Measurements from ENCODE around the gene KRTAP17-1. TPM values are rescaled to one million over a fixed set of nuclear protein-coding genes. Genes with fewer than 3 reads are reported as not detected.

Gene KRTAP17-1
- total and polyA plus RNA-seq, 8 donors, result not detected

- no peaks in the 10 kb centered on the region for H3K4me1 ChIP-seq
- TF ChIP-seq CTCF (IDR thresholded peaks at IDR 0.05), result no peak
- ATAC-seq (no peak), DNase-seq (no peak)
- intact Hi-C loops (cut with DNase I), result no loop called here
- H3K9me3 ChIP-seq, result no peaks in the 10 kb centered on the region
- no peak overlapping the region for H3K4me3 ChIP-seq
- H3K36me3 ChIP-seq, result no peaks in the 10 kb centered on the region
- H3K27me3 ChIP-seq, result no peaks in the 10 kb centered on the region
- H3K27ac ChIP-seq, result no peak overlapping the region
These were observed 10.9 kb upstream of the KRTAP17-1 start for GRCh38 chr17:41326173-41327145.

GRCh38 chr17:41325611-41326010, 10.1 kb upstream of the KRTAP17-1 start:
- DNase-seq (no peak), ATAC-seq (no peak)
- Histone ChIP-seq H3K9me3 (peaks cover 0 to 2% of the 10 kb centered on the region in 2 donors), H3K4me3 (no peak overlapping the region), H3K4me1 (no peaks in the 10 kb centered on the region), H3K36me3 (no peaks in the 10 kb centered on the region), H3K27me3 (no peaks in the 10 kb centered on the region), H3K27ac (no peak overlapping the region)
- no peak for TF ChIP-seq CTCF (IDR thresholded peaks at IDR 0.05)
- intact Hi-C loops (cut with DNase I), result no loop called here

- Histone ChIP-seq H3K27ac (no peak overlapping the region), H3K9me3 (peaks cover 0 to 6% of the 10 kb centered on the region in 2 donors), H3K36me3 (no peaks in the 10 kb centered on the region), H3K4me3 (no peak overlapping the region), H3K4me1 (no peaks in the 10 kb centered on the region), H3K27me3 (no peaks in the 10 kb centered on the region)
- DNase-seq, result peak in 1 of 4 donors; percentile 59
- intact Hi-C loops (cut with DNase I), result no loop called here
- no peak for TF ChIP-seq CTCF (IDR thresholded peaks at IDR 0.05)
- no peak for ATAC-seq
These were observed 9.6 kb upstream of the KRTAP17-1 start for GRCh38 chr17:41325126-41325525.

GRCh38 chr17:41324180-41325075, 8.9 kb upstream of the KRTAP17-1 start:
- Histone ChIP-seq H3K4me3 (no peak overlapping the region), H3K27ac (no peak overlapping the region), H3K4me1 (no peaks in the 10 kb centered on the region), H3K9me3 (peaks cover 0 to 10% of the 10 kb centered on the region in 2 donors), H3K27me3 (no peaks in the 10 kb centered on the region), H3K36me3 (no peaks in the 10 kb centered on the region)
- DNase-seq, result peak in 1 of 4 donors; percentile 21
- TF ChIP-seq CTCF (IDR thresholded peaks at IDR 0.05), result no peak
- peak; percentile 72 for ATAC-seq
- intact Hi-C loops (cut with DNase I), result no loop called here

Data from left lung (tissue), 10 donors.